CD4-positive, alpha-beta T cell (primary cell): ENCODE data around the gene EIF5. TPM values are rescaled to one million over a fixed set of nuclear protein-coding genes. Genes with fewer than 3 reads are reported as not detected.

Experiments used
- ATAC-seq: fragments of 200-7000 bp; cut with Tn5 transposase; one replicate; pipeline ENCODE4 v1.10.0; 2022; ENCODE audit warnings: mild to moderate bottlenecking; ENCODE audit not compliant: poor library complexity
- CTCF ChIA-PET: fragments of 350-600 bp; sonication (Branson Sonifier 250); formaldehyde crosslinking; loops from one replicate; lab custom pipeline; 2021; ENCODE audit warnings: antibody characterized with exemption, inconsistent platforms; lab: Charles Lee
- POLR2A ChIA-PET: fragments of 350-600 bp; sonication (Branson Sonifier 250); formaldehyde crosslinking; loops from one replicate; lab custom pipeline; 2021; ENCODE audit warnings: antibody characterized with exemption, inconsistent platforms; lab: Charles Lee
- DNase-seq, 14 experiments: peaks; one replicate each; pipeline ENCODE4 v3.0.0-alpha.2; 2013 to 2020; ENCODE audit warnings: mixed read lengths in 2 of 14
- H3K27ac ChIP-seq, 2 donors: one replicate each; pipeline versions ENCODE4 v1.5.1 to v1.7.0; 2013; ENCODE audit warnings: low read length in 2 of 2, low read depth in 1 of 2, mild to moderate bottlenecking in 1 of 2
- H3K27me3 ChIP-seq, 2 experiments: 1 replicate in 1 of 2; 2 replicates in 1 of 2; pipeline versions ENCODE4 v1.6.1 to v1.7.0; 2013; ENCODE audit warnings: low read length in 2 of 2, control low read depth in 1 of 2, mild to moderate bottlenecking in 1 of 2, moderate library complexity in 1 of 2; ENCODE audit not compliant: insufficient read depth in 2 of 2, control insufficient read depth in 1 of 2
- H3K36me3 ChIP-seq: one replicate; pipeline ENCODE4 v1.6.1; 2013; ENCODE audit warnings: low read length, control low read depth; ENCODE audit not compliant: insufficient read depth
- H3K4me1 ChIP-seq: one replicate; pipeline ENCODE4 v1.6.1; 2013; ENCODE audit warnings: low read length, control low read depth; ENCODE audit not compliant: insufficient read depth
- H3K4me3 ChIP-seq: one replicate; pipeline ENCODE4 v1.5.1; 2013; ENCODE audit warnings: mild to moderate bottlenecking, low read length, moderate library complexity
- H3K9me3 ChIP-seq, 2 experiments: 1 replicate in 1 of 2; 2 replicates in 1 of 2; pipeline versions ENCODE4 v1.6.1 to v1.7.0; 2013; ENCODE audit warnings: low read length in 2 of 2, mild to moderate bottlenecking in 2 of 2, control low read depth in 1 of 2, moderate library complexity in 1 of 2; ENCODE audit not compliant: control insufficient read depth in 1 of 2, insufficient read depth in 1 of 2
- H3K27ac Mint-ChIP-seq: one replicate; pipeline ENCODE4 v1.8.0; 2020; ENCODE audit warnings: mixed read lengths
- H3K27me3 Mint-ChIP-seq: one replicate; pipeline ENCODE4 v1.8.0; 2021; ENCODE audit warnings: mixed read lengths
- H3K36me3 Mint-ChIP-seq: one replicate; pipeline ENCODE4 v1.8.0; 2021; ENCODE audit warnings: low read depth, mixed read lengths
- H3K4me1 Mint-ChIP-seq: one replicate; pipeline ENCODE4 v1.8.0; 2021; ENCODE audit warnings: low read depth, mixed read lengths
- H3K4me3 Mint-ChIP-seq: one replicate; pipeline ENCODE4 v1.8.0; 2020; ENCODE audit warnings: mild to moderate bottlenecking, mixed read lengths
- H3K9me3 Mint-ChIP-seq: one replicate; pipeline ENCODE4 v1.8.0; 2020; ENCODE audit warnings: mixed read lengths
- CTCF ChIP-seq: fragments of 200-600 bp; IDR thresholded peaks from one replicate; pipeline ENCODE4 v1.8.0; 2022; ENCODE audit warnings: antibody characterized with exemption, mild to moderate bottlenecking
- intact Hi-C, 2 experiments: fragments of 100-400 bp; cut with DNase I in 1 of 2; cut with micrococcal nuclease in 1 of 2; formaldehyde crosslinking; loops; one replicate each; pipeline versions ENCODE4 v1.15.1 to v1.9.0; 2023 to 2025; cut with DNase I, micrococcal nuclease
- total RNA-seq, 174 experiments: library from RNA in 2 of 174; stranded (reverse) in 2 of 174; gene quantifications; one replicate each; pipeline ENCODE4 v1.2.3 and lab custom pipeline; 2021 to 2026

EIF5 gene
- total RNA-seq, 2 experiments from 2014 or later, result 658 TPM

- Mint-ChIP-seq H3K27me3 (no peaks in the 10 kb centered on the region), H3K27ac (peak overlapping the region; percentile 100), H3K4me1 (peaks cover 62% of the 10 kb centered on the region), H3K9me3 (no peaks in the 10 kb centered on the region), H3K4me3 (no peak overlapping the region), H3K36me3 (peaks cover 99% of the 10 kb centered on the region)
- ATAC-seq (no peak), DNase-seq (no peak)
- H3K27me3 ChIP-seq, result no peaks in the 10 kb centered on the region
- H3K9me3 ChIP-seq, result no peaks in the 10 kb centered on the region
- H3K27ac ChIP-seq, result no peak overlapping the region
- no peak overlapping the region for H3K4me3 ChIP-seq
- no peak for TF ChIP-seq CTCF
- peaks cover 95% of the 10 kb centered on the region for H3K36me3 ChIP-seq
- intact Hi-C loops, result no loop called here
- POLR2A ChIA-PET, result interaction anchor here (1.4 kb wide), 1 partner anchor 44 kb away, joined by 9 read pairs; the partner anchor contains the start of gene MARK3
- peaks cover 16% of the 10 kb centered on the region for H3K4me1 ChIP-seq
- CTCF ChIA-PET, result interaction anchor here (0.5 to 1.4 kb wide), 2 partner anchors 50 to 51 kb away, joined by 3 to 5 read pairs; no protein-coding TSS in a partner anchor
These were observed 6.6 kb downstream of the EIF5 start for GRCh38 chr14:103340480-103341212.

DNA sequence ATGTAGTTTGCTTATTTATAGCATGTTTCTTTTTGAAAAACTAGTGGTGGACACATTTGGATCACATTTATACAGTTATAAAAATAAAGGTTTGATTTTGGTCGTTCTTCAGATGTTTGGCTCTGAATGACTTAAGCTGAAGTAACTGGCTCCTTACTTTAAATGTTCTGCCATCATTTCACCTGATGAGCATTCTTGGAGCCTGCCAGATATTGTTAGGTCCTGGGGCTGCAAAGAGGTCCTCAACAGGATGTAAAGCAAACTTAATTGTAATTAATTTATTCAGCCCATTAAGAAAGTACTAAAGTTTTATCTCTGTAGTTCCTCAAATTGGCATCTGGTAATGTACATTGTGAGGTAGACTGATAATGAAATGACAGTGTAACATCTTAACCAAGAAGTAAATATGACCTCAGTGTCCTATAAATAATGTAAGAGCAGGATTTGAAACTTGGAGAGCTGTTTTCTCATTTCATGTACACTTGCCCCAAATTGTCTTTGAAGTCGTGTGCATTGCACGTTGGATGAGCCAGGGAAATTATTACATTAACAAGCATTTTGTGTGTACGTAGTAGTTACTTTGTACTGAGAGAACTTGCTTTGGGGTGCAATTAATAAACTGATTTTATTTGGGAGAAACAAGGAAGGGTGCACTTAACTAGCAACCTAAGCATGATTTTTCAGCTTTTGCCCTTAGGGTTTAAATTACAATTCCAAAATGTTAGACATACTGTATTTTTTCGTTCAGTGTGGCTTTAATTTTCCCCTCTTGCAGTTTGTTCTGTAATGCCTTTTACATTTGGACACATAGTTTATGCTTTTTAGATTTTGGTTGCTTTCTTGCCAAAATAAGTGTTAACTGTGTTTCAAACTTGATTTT is 7.5 kb downstream of the EIF5 start:
- Histone ChIP-seq H3K4me3 (no peak overlapping the region), H3K36me3 (peaks cover 86% of the 10 kb centered on the region), H3K9me3 (no peaks in the 10 kb centered on the region), H3K27ac (no peak overlapping the region), H3K4me1 (peaks cover 7% of the 10 kb centered on the region), H3K27me3 (no peaks in the 10 kb centered on the region)
- Mint-ChIP-seq H3K4me1 (peaks cover 54% of the 10 kb centered on the region), H3K36me3 (peaks cover 91% of the 10 kb centered on the region), H3K27ac (peak overlapping the region; percentile 36), H3K27me3 (no peaks in the 10 kb centered on the region), H3K9me3 (no peaks in the 10 kb centered on the region), H3K4me3 (no peak overlapping the region)
- intact Hi-C loops, result no loop called here
- ChIA-PET CTCF (interaction anchor here (1.4 kb wide), 1 partner anchor 49 kb away, joined by 5 read pairs; no protein-coding TSS in a partner anchor), POLR2A (no interaction called here)
- ATAC-seq, result no peak
- TF ChIP-seq CTCF, result no peak
- no peak for DNase-seq

- peaks cover 43% of the 10 kb centered on the region for H3K4me1 Mint-ChIP-seq
- no peaks in the 10 kb centered on the region for H3K9me3 ChIP-seq
- POLR2A ChIA-PET, result interaction anchor here (1.0 to 6.1 kb wide), 3 partner anchors 9 to 48 kb away, joined by 3 to 51 read pairs (median 7); partner anchors contain the start of gene EIF5
- CTCF ChIA-PET, result interaction anchor here (0.7 to 1.1 kb wide), 2 partner anchors 47 to 48 kb away, joined by 3 read pairs; no protein-coding TSS in a partner anchor
- H3K4me1 ChIP-seq, result no peaks in the 10 kb centered on the region
- peaks cover 68% of the 10 kb centered on the region for H3K36me3 ChIP-seq
- H3K9me3 Mint-ChIP-seq, result no peaks in the 10 kb centered on the region
- no peak overlapping the region for H3K27ac ChIP-seq
- no peak for ATAC-seq
- H3K4me3 Mint-ChIP-seq, result no peak overlapping the region
- DNase-seq, result no peak
- intact Hi-C loops, result no loop called here
- no peaks in the 10 kb centered on the region for H3K27me3 ChIP-seq
- TF ChIP-seq CTCF, result no peak
- H3K36me3 Mint-ChIP-seq, result peaks cover 73% of the 10 kb centered on the region
- H3K27me3 Mint-ChIP-seq, result no peaks in the 10 kb centered on the region
- H3K27ac Mint-ChIP-seq, result peak overlapping the region; percentile 45
- H3K4me3 ChIP-seq, result no peak overlapping the region
These were observed 9.3 kb downstream of the EIF5 start for GRCh38 chr14:103343164-103343879.
